ENCODE results near the gene CD7. TPM values are rescaled to one million over a fixed set of nuclear protein-coding genes. Genes with fewer than 3 reads are reported as not detected.

CD7 gene
- total RNA-seq, 1 experiment from 2014 or later = 0.77 TPM

DNA sequence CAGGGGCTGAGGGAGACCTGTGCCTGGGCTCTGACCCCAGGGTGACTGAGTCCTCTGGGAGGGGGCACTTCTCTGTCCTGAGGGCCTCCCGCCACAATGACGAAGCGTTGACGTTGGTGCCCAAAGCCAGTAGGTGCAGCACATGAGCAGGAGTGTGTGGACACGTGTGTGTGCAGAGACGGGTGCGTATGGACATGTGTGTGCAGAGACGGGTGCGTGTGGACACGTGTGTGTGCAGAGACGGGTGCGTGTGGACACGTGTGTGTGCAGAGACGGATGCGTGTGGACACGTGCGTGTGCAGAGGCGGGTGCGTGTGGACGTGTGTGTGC is 726 bp upstream of the CD7 start:
- POLR2A ChIA-PET = no interaction called here
- CTCF ChIA-PET = no interaction called here
- TF ChIP-seq TCF7L2 (IDR thresholded peaks at IDR 0.05; ENCODE audit: low read depth, low read length) (no peak), SIN3A (IDR thresholded peaks at IDR 0.05; ENCODE audit: borderline replicate concordance, insufficient read depth, low read depth, low read length) (no peak), REST (IDR thresholded peaks at IDR 0.05; ENCODE audit: insufficient read depth in 1 of 2, low read depth in 2 of 2, low read length in 1 of 2) (no peak), POLR2AphosphoS5 (IDR thresholded peaks at IDR 0.05; ENCODE audit: low read depth, low read length) (no peak)
- TF ChIP-seq, protein P1, sequence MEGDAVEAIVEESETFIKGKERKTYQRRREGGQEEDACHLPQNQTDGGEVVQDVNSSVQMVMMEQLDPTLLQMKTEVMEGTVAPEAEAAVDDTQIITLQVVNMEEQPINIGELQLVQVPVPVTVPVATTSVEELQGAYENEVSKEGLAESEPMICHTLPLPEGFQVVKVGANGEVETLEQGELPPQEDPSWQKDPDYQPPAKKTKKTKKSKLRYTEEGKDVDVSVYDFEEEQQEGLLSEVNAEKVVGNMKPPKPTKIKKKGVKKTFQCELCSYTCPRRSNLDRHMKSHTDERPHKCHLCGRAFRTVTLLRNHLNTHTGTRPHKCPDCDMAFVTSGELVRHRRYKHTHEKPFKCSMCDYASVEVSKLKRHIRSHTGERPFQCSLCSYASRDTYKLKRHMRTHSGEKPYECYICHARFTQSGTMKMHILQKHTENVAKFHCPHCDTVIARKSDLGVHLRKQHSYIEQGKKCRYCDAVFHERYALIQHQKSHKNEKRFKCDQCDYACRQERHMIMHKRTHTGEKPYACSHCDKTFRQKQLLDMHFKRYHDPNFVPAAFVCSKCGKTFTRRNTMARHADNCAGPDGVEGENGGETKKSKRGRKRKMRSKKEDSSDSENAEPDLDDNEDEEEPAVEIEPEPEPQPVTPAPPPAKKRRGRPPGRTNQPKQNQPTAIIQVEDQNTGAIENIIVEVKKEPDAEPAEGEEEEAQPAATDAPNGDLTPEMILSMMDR (IDR thresholded peaks at IDR 0.05) = no peak

GRCh38 chr17:82316651-82317393 is 586 bp downstream of the CD7 start:
- ChIA-PET CTCF (interaction anchor here (1.1 kb wide), 1 partner anchor 16 kb away, joined by 3 read pairs; no protein-coding TSS in a partner anchor), POLR2A (no interaction called here)
- BruUV-seq (replicated peaks) = no TSS peak
- DNase-seq (ENCODE audit: low read depth, low spot score) (no peak), ATAC-seq (no peak)
- Histone ChIP-seq H3K27me3 (ENCODE audit: control insufficient read depth, insufficient read depth, low read length) (no peaks in the 10 kb centered on the region), H3K36me3 (ENCODE audit: control insufficient read depth, insufficient read depth, low read length) (no peaks in the 10 kb centered on the region), H3K4me3 (ENCODE audit: low read depth in 2 of 2, low read length in 2 of 2) (no peak overlapping the region), H3K27ac (ENCODE audit: low read length) (no peak overlapping the region), H3K9me3 (ENCODE audit: control insufficient read depth, insufficient read depth, low read depth, low read length) (no peaks in the 10 kb centered on the region), H3K4me1 (ENCODE audit: control insufficient read depth, insufficient read depth, low read length) (peaks cover 4% of the 10 kb centered on the region)
- intact Hi-C loops (cut with micrococcal nuclease; ENCODE audit: unreplicated experiment) = no loop called here
- in situ Hi-C loops (cut with HindIII; ENCODE audit: low pct_unique_long_range_greater_than_20kb, low sequenced_read_pairs) = no loop called here
- TF ChIP-seq TCF7L2 (IDR thresholded peaks at IDR 0.05; ENCODE audit: low read depth, low read length) (no peak), SIN3A (IDR thresholded peaks at IDR 0.05; ENCODE audit: borderline replicate concordance, insufficient read depth, low read depth, low read length) (no peak), POLR2AphosphoS5 (IDR thresholded peaks at IDR 0.05; ENCODE audit: low read depth, low read length) (no peak)
- TF ChIP-seq, protein P1 (IDR thresholded peaks at IDR 0.05) = no peak

More for the DNA sequence above, 726 bp upstream of the CD7 start:
- in situ Hi-C loops (cut with HindIII; ENCODE audit: low pct_unique_long_range_greater_than_20kb, low sequenced_read_pairs) (no loop called here), intact Hi-C loops (cut with micrococcal nuclease; ENCODE audit: unreplicated experiment) (no loop called here)
- no peaks in the 10 kb centered on the region for H3K9me3 ChIP-seq (ENCODE audit: control insufficient read depth, insufficient read depth, low read depth, low read length)
- ATAC-seq (no peak), DNase-seq (ENCODE audit: low read depth, low spot score) (no peak)
- no peak overlapping the region for H3K27ac ChIP-seq (ENCODE audit: low read length)
- H3K27me3 ChIP-seq (ENCODE audit: control insufficient read depth, insufficient read depth, low read length) = no peaks in the 10 kb centered on the region
- H3K36me3 ChIP-seq (ENCODE audit: control insufficient read depth, insufficient read depth, low read length) = no peaks in the 10 kb centered on the region
- H3K4me1 ChIP-seq (ENCODE audit: control insufficient read depth, insufficient read depth, low read length) = peaks cover 9% of the 10 kb centered on the region
- BruUV-seq (replicated peaks) = no TSS peak
- no peak overlapping the region for H3K4me3 ChIP-seq (ENCODE audit: low read depth in 2 of 2, low read length in 2 of 2)

Data from Panc1 (cell line).